ENCODE data around the gene TRABD2B. TPM values are rescaled to one million over a fixed set of nuclear protein-coding genes. Genes with fewer than 3 reads are reported as not detected.

TRABD2B gene
- total and polyA plus RNA-seq, 2 donors from 2014 or later, result 19.8 to 62.0 TPM

- FAIRE-seq (no peak), DNase-seq (peak in 1 of 5 donors; percentile 22)
- intact Hi-C loops (cut with DNase I), result no loop called here
- Histone ChIP-seq H3K9ac (ENCODE audit: low read length in 3 of 3) (no peak overlapping the region), H3K27me3 (ENCODE audit: control insufficient read depth, insufficient read depth, low read length) (no peaks in the 10 kb centered on the region), H3K9me3 (ENCODE audit: control insufficient read depth in 2 of 3, insufficient read depth in 1 of 3, low read length in 3 of 3) (no peaks in the 10 kb centered on the region), H3K27ac (ENCODE audit: low read depth in 2 of 2, low read length in 2 of 2) (no peak overlapping the region), H3K36me3 (ENCODE audit: control insufficient read depth in 2 of 3, insufficient read depth in 3 of 3, low read length in 3 of 3) (no peaks in the 10 kb centered on the region), H3K4me1 (ENCODE audit: control insufficient read depth in 2 of 3, insufficient read depth in 2 of 3, low read depth in 1 of 3, low read length in 3 of 3) (peaks cover 0 to 3% (median 0%) of the 10 kb centered on the region in 3 donors), H3K4me3 (ENCODE audit: low read length in 3 of 3) (no peak overlapping the region)
- TF ChIP-seq CTCF (IDR thresholded peaks at IDR 0.05; ENCODE audit: borderline replicate concordance, extremely low read depth, insufficient read depth), result no peak
Observed at GRCh38 chr1:47813970-47814369, 183.2 kb downstream of the TRABD2B start.

- peak in 2 of 5 donors; percentile 28 to 71 for DNase-seq
Observed at GRCh38 chr1:47812904-47813514, 184.2 kb downstream of the TRABD2B start.

GRCh38 chr1:47810964-47811682, 186.1 kb downstream of the TRABD2B start:
- Histone ChIP-seq H3K27ac (ENCODE audit: low read depth in 2 of 2, low read length in 2 of 2) (no peak overlapping the region), H3K9me3 (ENCODE audit: control insufficient read depth in 2 of 3, insufficient read depth in 1 of 3, low read length in 3 of 3) (no peaks in the 10 kb centered on the region), H3K4me3 (ENCODE audit: low read length in 3 of 3) (no peak overlapping the region), H3K27me3 (ENCODE audit: control insufficient read depth, insufficient read depth, low read length) (no peaks in the 10 kb centered on the region), H3K36me3 (ENCODE audit: control insufficient read depth in 2 of 3, insufficient read depth in 3 of 3, low read length in 3 of 3) (no peaks in the 10 kb centered on the region), H3K9ac (ENCODE audit: low read length in 3 of 3) (no peak overlapping the region), H3K4me1 (ENCODE audit: control insufficient read depth in 2 of 3, insufficient read depth in 2 of 3, low read depth in 1 of 3, low read length in 3 of 3) (peaks cover 0 to 3% (median 0%) of the 10 kb centered on the region in 3 donors)
- DNase-seq, result no peak
- FAIRE-seq, result no peak
- TF ChIP-seq CTCF (IDR thresholded peaks at IDR 0.05; ENCODE audit: borderline replicate concordance, extremely low read depth, insufficient read depth), result no peak
- intact Hi-C loops (cut with DNase I), result no loop called here

More at GRCh38 chr1:47812904-47813514, 184.2 kb downstream of the TRABD2B start:
- Histone ChIP-seq H3K36me3 (ENCODE audit: control insufficient read depth in 2 of 3, insufficient read depth in 3 of 3, low read length in 3 of 3) (no peaks in the 10 kb centered on the region), H3K4me3 (ENCODE audit: low read length in 3 of 3) (no peak overlapping the region), H3K27ac (ENCODE audit: low read depth in 2 of 2, low read length in 2 of 2) (no peak overlapping the region), H3K27me3 (ENCODE audit: control insufficient read depth, insufficient read depth, low read length) (no peaks in the 10 kb centered on the region), H3K9ac (ENCODE audit: low read length in 3 of 3) (no peak overlapping the region), H3K9me3 (ENCODE audit: control insufficient read depth in 2 of 3, insufficient read depth in 1 of 3, low read length in 3 of 3) (no peaks in the 10 kb centered on the region), H3K4me1 (ENCODE audit: control insufficient read depth in 2 of 3, insufficient read depth in 2 of 3, low read depth in 1 of 3, low read length in 3 of 3) (peaks cover 0 to 3% (median 0%) of the 10 kb centered on the region in 3 donors)
- intact Hi-C loops (cut with DNase I), result no loop called here
- FAIRE-seq, result no peak
- no peak for TF ChIP-seq CTCF (IDR thresholded peaks at IDR 0.05; ENCODE audit: borderline replicate concordance, extremely low read depth, insufficient read depth)

Data from kidney (tissue), 14 donors.